HEK293 (cell line): ENCODE data around the gene PLA2G1B.

ENCODE experiments used
- EGR2 ChIP-seq: fragments of 450-650 bp; formaldehyde crosslinking; IDR thresholded peaks from 2 replicates; pipeline ENCODE4 v1.5.1; 2016; ENCODE audit warnings: low read depth, missing biosample characterization, missing genetic modification characterization
- KLF8 ChIP-seq: fragments of 450-650 bp; formaldehyde crosslinking; IDR thresholded peaks from 2 replicates; pipeline ENCODE4 v1.5.1; 2016; ENCODE audit warnings: missing biosample characterization, missing genetic modification characterization
- SP7 ChIP-seq: fragments of 450-650 bp; formaldehyde crosslinking; IDR thresholded peaks from 2 replicates; pipeline ENCODE4 v1.5.1; 2016; ENCODE audit warnings: missing biosample characterization, missing genetic modification characterization
- ZNF670 ChIP-seq: fragments of 450-650 bp; formaldehyde crosslinking; IDR thresholded peaks from 2 replicates; pipeline ENCODE4 v1.5.1; 2016; ENCODE audit warnings: missing biosample characterization, missing genetic modification characterization, low read depth
- ZNF792 ChIP-seq: fragments of 450-650 bp; formaldehyde crosslinking; IDR thresholded peaks from 2 replicates; pipeline ENCODE4 v1.5.1; 2016; ENCODE audit warnings: missing biosample characterization, missing genetic modification characterization
- ZXDB ChIP-seq: fragments of 450-650 bp; formaldehyde crosslinking; IDR thresholded peaks from 2 replicates; pipeline ENCODE4 v1.5.1; 2016; ENCODE audit warnings: missing biosample characterization, missing genetic modification characterization
- TF ChIP-seq, protein P1 (sequence below): fragments of 450-650 bp; formaldehyde crosslinking; IDR thresholded peaks from 2 replicates; pipeline ENCODE4 v1.5.1; 2016; ENCODE audit warnings: missing biosample characterization, missing genetic modification characterization
- TF ChIP-seq, protein P2 (sequence below): fragments of 450-650 bp; formaldehyde crosslinking; IDR thresholded peaks from 2 replicates; pipeline ENCODE4 v1.5.1; 2016; ENCODE audit warnings: missing biosample characterization, missing genetic modification characterization
- TF ChIP-seq, protein P3 (sequence below): fragments of 450-650 bp; formaldehyde crosslinking; IDR thresholded peaks from 2 replicates; pipeline ENCODE4 v1.5.1; 2017; ENCODE audit warnings: missing biosample characterization, mild to moderate bottlenecking, missing genetic modification characterization, moderate library complexity

DNA sequence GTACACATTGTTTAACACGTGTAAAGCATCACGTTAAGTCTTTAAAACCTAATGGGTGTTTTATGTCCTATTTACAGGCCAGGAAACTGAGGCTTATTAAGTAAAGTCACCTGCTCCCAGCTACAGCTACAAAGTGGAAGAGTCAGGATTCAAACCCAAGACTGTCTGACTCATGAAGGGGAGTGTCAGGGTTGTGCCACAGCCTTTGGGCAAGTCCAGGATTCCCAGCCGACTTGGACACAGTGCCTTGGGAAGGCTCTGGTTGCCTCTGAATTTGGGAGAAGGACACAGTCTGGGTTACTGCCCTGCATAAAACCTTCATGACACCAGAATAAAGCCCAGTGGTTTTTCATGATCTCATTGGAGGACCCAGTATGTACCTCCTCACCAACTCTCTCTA lies 43.2 kb downstream of the PLA2G1B start:
- TF ChIP-seq, protein P1, sequence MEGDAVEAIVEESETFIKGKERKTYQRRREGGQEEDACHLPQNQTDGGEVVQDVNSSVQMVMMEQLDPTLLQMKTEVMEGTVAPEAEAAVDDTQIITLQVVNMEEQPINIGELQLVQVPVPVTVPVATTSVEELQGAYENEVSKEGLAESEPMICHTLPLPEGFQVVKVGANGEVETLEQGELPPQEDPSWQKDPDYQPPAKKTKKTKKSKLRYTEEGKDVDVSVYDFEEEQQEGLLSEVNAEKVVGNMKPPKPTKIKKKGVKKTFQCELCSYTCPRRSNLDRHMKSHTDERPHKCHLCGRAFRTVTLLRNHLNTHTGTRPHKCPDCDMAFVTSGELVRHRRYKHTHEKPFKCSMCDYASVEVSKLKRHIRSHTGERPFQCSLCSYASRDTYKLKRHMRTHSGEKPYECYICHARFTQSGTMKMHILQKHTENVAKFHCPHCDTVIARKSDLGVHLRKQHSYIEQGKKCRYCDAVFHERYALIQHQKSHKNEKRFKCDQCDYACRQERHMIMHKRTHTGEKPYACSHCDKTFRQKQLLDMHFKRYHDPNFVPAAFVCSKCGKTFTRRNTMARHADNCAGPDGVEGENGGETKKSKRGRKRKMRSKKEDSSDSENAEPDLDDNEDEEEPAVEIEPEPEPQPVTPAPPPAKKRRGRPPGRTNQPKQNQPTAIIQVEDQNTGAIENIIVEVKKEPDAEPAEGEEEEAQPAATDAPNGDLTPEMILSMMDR (tag by site-specific recombination): no peak
- TF ChIP-seq ZNF670 (no peak), ZXDB (tag by site-specific recombination) (no peak), SP7 (tag by site-specific recombination) (no peak), KLF8 (tag by site-specific recombination) (no peak), ZNF792 (tag by site-specific recombination) (no peak), EGR2 (tag by site-specific recombination) (no peak)
- TF ChIP-seq, protein P2, sequence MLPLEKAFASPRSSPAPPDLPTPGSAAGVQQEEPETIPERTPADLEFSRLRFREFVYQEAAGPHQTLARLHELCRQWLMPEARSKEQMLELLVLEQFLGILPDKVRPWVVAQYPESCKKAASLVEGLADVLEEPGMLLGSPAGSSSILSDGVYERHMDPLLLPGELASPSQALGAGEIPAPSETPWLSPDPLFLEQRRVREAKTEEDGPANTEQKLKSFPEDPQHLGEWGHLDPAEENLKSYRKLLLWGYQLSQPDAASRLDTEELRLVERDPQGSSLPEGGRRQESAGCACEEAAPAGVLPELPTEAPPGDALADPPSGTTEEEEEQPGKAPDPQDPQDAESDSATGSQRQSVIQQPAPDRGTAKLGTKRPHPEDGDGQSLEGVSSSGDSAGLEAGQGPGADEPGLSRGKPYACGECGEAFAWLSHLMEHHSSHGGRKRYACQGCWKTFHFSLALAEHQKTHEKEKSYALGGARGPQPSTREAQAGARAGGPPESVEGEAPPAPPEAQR (tag by site-specific recombination): no peak
- TF ChIP-seq, protein P3, sequence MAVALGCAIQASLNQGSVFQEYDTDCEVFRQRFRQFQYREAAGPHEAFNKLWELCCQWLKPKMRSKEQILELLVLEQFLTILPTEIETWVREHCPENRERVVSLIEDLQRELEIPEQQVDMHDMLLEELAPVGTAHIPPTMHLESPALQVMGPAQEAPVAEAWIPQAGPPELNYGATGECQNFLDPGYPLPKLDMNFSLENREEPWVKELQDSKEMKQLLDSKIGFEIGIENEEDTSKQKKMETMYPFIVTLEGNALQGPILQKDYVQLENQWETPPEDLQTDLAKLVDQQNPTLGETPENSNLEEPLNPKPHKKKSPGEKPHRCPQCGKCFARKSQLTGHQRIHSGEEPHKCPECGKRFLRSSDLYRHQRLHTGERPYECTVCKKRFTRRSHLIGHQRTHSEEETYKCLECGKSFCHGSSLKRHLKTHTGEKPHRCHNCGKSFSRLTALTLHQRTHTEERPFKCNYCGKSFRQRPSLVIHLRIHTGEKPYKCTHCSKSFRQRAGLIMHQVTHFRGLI (tag by site-specific recombination): no peak
